CD1c-positive myeloid dendritic cell (primary cell): ENCODE measurements around the gene ZPLD1.

Experiments used
- DNase-seq: peaks from one replicate; pipeline ENCODE4 v3.0.0-alpha.2; 2016; ENCODE audit errors: extremely low spot score

Gene ZPLD1

DNA sequence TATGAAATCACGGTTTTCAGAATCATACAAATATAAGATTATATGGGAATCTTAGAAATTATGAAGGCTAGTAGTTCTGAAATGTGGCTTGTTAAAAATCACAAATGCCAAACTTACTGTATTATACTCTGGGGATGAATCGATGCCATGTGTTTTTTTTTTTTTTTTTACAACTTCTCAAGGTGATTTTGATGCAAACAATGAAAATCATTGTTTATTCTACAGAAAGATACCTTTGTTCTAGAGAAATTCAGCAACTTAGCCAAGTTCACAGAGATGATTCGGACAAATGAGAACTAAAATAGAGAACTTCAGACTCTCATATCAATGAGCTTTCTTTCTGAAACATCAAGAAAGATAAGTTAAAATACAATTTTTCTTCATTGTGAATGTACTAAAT lies 92.0 kb downstream of the ZPLD1 start:
- DNase-seq = no peak

DNA sequence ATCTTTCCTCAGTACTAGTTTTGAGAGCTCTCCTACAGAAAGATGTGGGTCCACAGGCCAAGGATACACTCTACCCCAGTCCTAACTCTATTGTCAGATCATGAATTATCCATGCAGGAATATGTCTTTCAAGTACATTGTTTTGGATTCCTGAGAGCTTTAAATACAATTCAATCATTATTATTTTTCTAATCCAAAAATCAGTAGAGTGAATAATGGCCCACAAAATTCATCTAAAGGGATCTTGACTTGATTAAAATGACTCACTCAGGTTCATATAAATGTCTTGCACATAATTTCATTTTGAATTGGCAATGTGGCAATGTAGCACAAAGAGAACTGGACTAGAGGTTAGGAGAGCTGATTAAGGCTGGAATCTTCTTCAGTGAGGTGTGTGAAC lies 93.9 kb downstream of the ZPLD1 start:
- DNase-seq = no peak
